Measurements from ENCODE around the gene KRTAP10-2.

- TF ChIP-seq CTCF (IDR thresholded peaks at IDR 0.05) (no peak), POLR2A (IDR thresholded peaks at IDR 0.05) (no peak)
Observed at GRCh38 chr21:44526096-44526997, 25.0 kb downstream of the KRTAP10-2 start.

Data from Peyer's patch (tissue), 4 donors.